HepG2 (cell line): ENCODE measurements around the gene STARD13. TPM values are rescaled to one million over a fixed set of nuclear protein-coding genes. Genes with fewer than 3 reads are reported as not detected.

ENCODE experiments used
- ATAC-seq: fragments of 200-7000 bp; cut with Tn5 transposase; 3 replicates; pipeline ENCODE4 v1.9.1; 2020; ENCODE audit warnings: mild to moderate bottlenecking, moderate library complexity
- BruUV-seq: library from RNA; stranded (reverse); fragments of 400-500 nt; replicated peaks from 2 replicates; lab custom pipeline; 2021; lab: Mats Ljungman, UMichigan
- CTCF ChIA-PET: fragments of 300-600 bp; formaldehyde crosslinking; extraction: SDS; loops from one replicate; lab custom pipeline; 2021; ENCODE audit warnings: low total read pairs, inconsistent platforms, low intra/inter-chr PET ratio; lab: Yijun Ruan, JAX
- POLR2A ChIA-PET: fragments of 350-600 bp; sonication (Branson Sonifier 250); formaldehyde crosslinking; loops from one replicate; lab custom pipeline; 2020; ENCODE audit warnings: antibody characterized with exemption, inconsistent platforms; lab: Yijun Ruan, JAX
- DNase-seq: peaks from one replicate; pipeline ENCODE4 v3.0.0-alpha.2; 2015; ENCODE audit warnings: low spot score
- FAIRE-seq: peaks from 3 replicates; lab custom pipeline; 2011; peaks lifted over from hg19 to GRCh38; lab: Jason Lieb, UNC
- H2AFZ ChIP-seq: one replicate; pipeline ENCODE4 v1.6.1; 2011; ENCODE audit warnings: low read length, inconsistent platforms
- H3K27ac ChIP-seq: fragments of 300-600 bp; 3 replicates; pipeline ENCODE4 v1.8.0; 2011; ENCODE audit warnings: mixed run types, mild to moderate bottlenecking, mixed read lengths, low read length, inconsistent platforms; ENCODE audit not compliant: insufficient read depth; ENCODE audit errors: extremely low read length
- H3K27me3 ChIP-seq, 2 experiments: fragments of 200-600 bp in 1 of 2; 2 replicates in 1 of 2; 3 replicates in 1 of 2; pipeline versions ENCODE4 v1.6.0 to v1.8.0; 2011; ENCODE audit warnings: low read length in 2 of 2, mild to moderate bottlenecking in 2 of 2, moderate library complexity in 2 of 2, inconsistent platforms in 1 of 2; ENCODE audit not compliant: insufficient read depth in 2 of 2, control insufficient read depth in 1 of 2
- H3K36me3 ChIP-seq, 2 experiments: fragments of 200-600 bp in 1 of 2; replicated peaks in 1 of 2; 2 replicates in 1 of 2; 3 replicates in 1 of 2; pipeline versions ENCODE4 v1.5.1 to v1.8.0; 2011; ENCODE audit warnings: low read length in 2 of 2, inconsistent platforms in 1 of 2; ENCODE audit not compliant: insufficient read depth in 2 of 2, control insufficient read depth in 1 of 2
- H3K4me1 ChIP-seq: 2 replicates; pipeline ENCODE4 v1.5.1; 2012; ENCODE audit warnings: low read length, inconsistent platforms; ENCODE audit not compliant: insufficient read depth
- H3K4me2 ChIP-seq: 2 replicates; pipeline ENCODE4 v1.6.0; 2011; ENCODE audit warnings: low read depth, low read length, inconsistent platforms
- H3K4me3 ChIP-seq, 3 experiments: fragments of 200-600 bp in 1 of 3; sonication (generic), shearing (Covaris generic) in 1 of 3; replicated peaks in 1 of 3; 2 replicates each; pipeline ENCODE4 v1.5.1; 2011 to 2016; ENCODE audit warnings: low read length in 3 of 3, inconsistent platforms in 2 of 3, low read depth in 2 of 3, mild to moderate bottlenecking in 2 of 3, control low read depth in 1 of 3, mixed read lengths in 1 of 3; ENCODE audit not compliant: insufficient read depth in 1 of 3
- H3K79me2 ChIP-seq: one replicate; pipeline ENCODE4 v1.6.1; 2011; ENCODE audit warnings: low read length, inconsistent platforms; ENCODE audit not compliant: insufficient read depth
- H3K9ac ChIP-seq: 2 replicates; pipeline ENCODE4 v1.6.0; 2011; ENCODE audit warnings: mild to moderate bottlenecking, low read depth, low read length, inconsistent platforms; ENCODE audit not compliant: insufficient read depth
- H3K9me3 ChIP-seq: 2 replicates; pipeline ENCODE4 v1.5.1; 2012; ENCODE audit warnings: mild to moderate bottlenecking, low read length
- H4K20me1 ChIP-seq: 2 replicates; pipeline ENCODE4 v1.6.0; 2011; ENCODE audit warnings: inconsistent platforms, mild to moderate bottlenecking, low read length, moderate library complexity; ENCODE audit not compliant: insufficient read depth
- CBX2 ChIP-seq, 2 experiments: fragments of 200-600 bp in 1 of 2; sonication (generic); formaldehyde crosslinking in 1 of 2; IDR thresholded peaks; 2 replicates each; pipeline versions ENCODE4 v1.7.0 to v1.8.1; 2018 to 2022; ENCODE audit warnings: low read depth in 2 of 2, low read length in 1 of 2, mild to moderate bottlenecking in 1 of 2, missing genetic modification reagents in 1 of 2
- GATAD2A ChIP-seq: IDR thresholded peaks from 2 replicates; pipeline ENCODE4 v1.6.1; 2016
- NR2C2 ChIP-seq: sonication (generic); formaldehyde crosslinking; IDR thresholded peaks from 2 replicates; pipeline ENCODE4 v1.4.0; 2020; ENCODE audit warnings: missing genetic modification reagents, mild to moderate bottlenecking, moderate library complexity, borderline replicate concordance
- TSC22D2 ChIP-seq: sonication (generic); formaldehyde crosslinking; IDR thresholded peaks from 2 replicates; pipeline ENCODE4 v1.5.1; 2020; ENCODE audit warnings: missing genetic modification reagents, mild to moderate bottlenecking, borderline replicate concordance
- USF2 ChIP-seq, 2 experiments: sonication (generic) in 1 of 2; formaldehyde crosslinking in 1 of 2; IDR thresholded peaks; 2 replicates each; pipeline versions ENCODE4 v1.5.1 to v1.6.1; 2011 to 2020; ENCODE audit warnings: borderline replicate concordance in 1 of 2, low read depth in 1 of 2, low read length in 1 of 2, mild to moderate bottlenecking in 1 of 2, missing genetic modification reagents in 1 of 2, moderate library complexity in 1 of 2
- YY1 ChIP-seq: IDR thresholded peaks from 2 replicates; pipeline ENCODE4 v1.6.1; 2011; ENCODE audit warnings: low read length, low read depth, moderate library complexity, mild to moderate bottlenecking; ENCODE audit not compliant: insufficient read depth, insufficient replicate concordance
- ZBTB14 ChIP-seq: sonication (generic); formaldehyde crosslinking; IDR thresholded peaks from 2 replicates; pipeline ENCODE4 v1.4.0; 2020; ENCODE audit warnings: missing genetic modification reagents
- ZNF121 ChIP-seq: sonication (generic); formaldehyde crosslinking; IDR thresholded peaks from 2 replicates; pipeline ENCODE4 v1.5.0; 2020; ENCODE audit warnings: mild to moderate bottlenecking, missing genetic modification reagents
- ZNF580 ChIP-seq: IDR thresholded peaks from 2 replicates; pipeline ENCODE4 v1.6.1; 2016; ENCODE audit warnings: low read depth, borderline replicate concordance
- ZNF703 ChIP-seq: sonication (generic); formaldehyde crosslinking; IDR thresholded peaks from 2 replicates; pipeline ENCODE4 v1.5.1; 2020; ENCODE audit warnings: missing genetic modification reagents, mild to moderate bottlenecking, moderate library complexity, borderline replicate concordance
- ZSCAN21 ChIP-seq: sonication (generic); formaldehyde crosslinking; IDR thresholded peaks from 2 replicates; pipeline ENCODE4 v1.8.0; 2022; ENCODE audit warnings: mild to moderate bottlenecking, missing genetic modification reagents, moderate library complexity, borderline replicate concordance
- WGBS: methylation state at CpG from one replicate; pipeline ENCODE4 v1.1.6; 2017; ENCODE audit warnings: low lambda C conversion rate; 5-methylcytosine and 5-hydroxymethylcytosine counted together
- in situ Hi-C: cut with HindIII; loops from 2 replicates; pipeline ENCODE4 v1.10.0; 2017; ENCODE audit warnings: low pct_unique_long_range_greater_than_20kb; ENCODE audit not compliant: extremely low pct_ligation_motif_present
- intact Hi-C: fragments of 100-400 bp; cut with micrococcal nuclease; formaldehyde crosslinking; loops from one replicate; pipeline ENCODE4 v1.10.0; 2022; ENCODE audit not compliant: unreplicated experiment
- polyA plus RNA-seq, 8 experiments: library from polyadenylated mRNA; depleted of rRNA in 3 of 8; stranded (reverse) in 7 of 8; unstranded in 1 of 8; fragments of >200 nt; fragmentation: Illumina TruSeq in 4 of 8; extraction: Trizol in 4 of 8; gene quantifications; 2 replicates each; pipeline versions ENCODE4 v1.2.1 to v1.2.3, GENCODE V29; 2011 to 2016; ENCODE audit warnings: low read depth in 4 of 8, missing spikeins in 1 of 8, mixed read lengths in 1 of 8; ENCODE audit not compliant: insufficient read depth in 1 of 8
- total RNA-seq, 5 experiments: library from RNA; depleted of rRNA; stranded (reverse); fragments of >200 nt; fragmentation: Illumina TruSeq; extraction: Trizol; gene quantifications; 2 replicates each; pipeline ENCODE4 v1.2.3, GENCODE V29; 2016; ENCODE audit warnings: low read depth in 1 of 5
- TF ChIP-seq, protein P1 (sequence below), 2 experiments: sonication (generic) in 1 of 2; formaldehyde crosslinking in 1 of 2; IDR thresholded peaks; 2 replicates each; pipeline versions ENCODE4 v1.6.1 to v1.9.0; 2014 to 2022; ENCODE audit warnings: antibody characterized with exemption in 1 of 2, borderline replicate concordance in 1 of 2, inconsistent platforms in 1 of 2, low read depth in 1 of 2, missing genetic modification reagents in 1 of 2

Gene STARD13
- total and polyA plus RNA-seq, 2 of the 13 experiments (the other 11 are each of a cell fraction or from before 2014, with no cell fraction given), result 12.8 to 14.3 TPM

- FAIRE-seq (no peak), ATAC-seq (no peak), DNase-seq (no peak)
- Histone ChIP-seq H2AFZ (no peak overlapping the region), H3K4me1 (peaks cover 19% of the 10 kb centered on the region), H3K9ac (no peak overlapping the region), H3K9me3 (no peaks in the 10 kb centered on the region), H3K4me2 (no peak overlapping the region), H3K27me3 (no peaks in the 10 kb centered on the region), H3K4me3 (no peak overlapping the region), H3K27ac (no peak overlapping the region), H3K36me3 (peaks cover 13 to 57% of the 10 kb centered on the region in 2 experiments), H4K20me1 (no peaks in the 10 kb centered on the region), H3K79me2 (no peaks in the 10 kb centered on the region)
- WGBS, result 94% methylated on average over 7 of the region's 7 CpGs
- in situ Hi-C loops (no loop called here), intact Hi-C loops (no loop called here)
- ChIA-PET CTCF (no interaction called here), POLR2A (no interaction called here)
- BruUV-seq, result no TSS peak
- TF ChIP-seq GATAD2A (CRISPR knock-in tag) (no peak), YY1 (no peak), USF2 (IDR thresholded peaks at IDR 0.05; ENCODE audit: low read depth, low read length) (no peak), USF2 (CRISPR knock-in tag; IDR thresholded peaks at IDR 0.05; ENCODE audit: borderline replicate concordance) (no peak), ZNF703 (no peak), ZNF580 (CRISPR knock-in tag) (no peak), NR2C2 (CRISPR knock-in tag) (no peak), ZNF121 (CRISPR knock-in tag) (no peak), TSC22D2 (CRISPR knock-in tag) (no peak), ZSCAN21 (no peak), CBX2 (IDR thresholded peaks at IDR 0.05; ENCODE audit: low read depth, low read length) (no peak), CBX2 (CRISPR knock-in tag; IDR thresholded peaks at IDR 0.05; ENCODE audit: low read depth) (no peak), ZBTB14 (no peak)
- TF ChIP-seq, protein P1, sequence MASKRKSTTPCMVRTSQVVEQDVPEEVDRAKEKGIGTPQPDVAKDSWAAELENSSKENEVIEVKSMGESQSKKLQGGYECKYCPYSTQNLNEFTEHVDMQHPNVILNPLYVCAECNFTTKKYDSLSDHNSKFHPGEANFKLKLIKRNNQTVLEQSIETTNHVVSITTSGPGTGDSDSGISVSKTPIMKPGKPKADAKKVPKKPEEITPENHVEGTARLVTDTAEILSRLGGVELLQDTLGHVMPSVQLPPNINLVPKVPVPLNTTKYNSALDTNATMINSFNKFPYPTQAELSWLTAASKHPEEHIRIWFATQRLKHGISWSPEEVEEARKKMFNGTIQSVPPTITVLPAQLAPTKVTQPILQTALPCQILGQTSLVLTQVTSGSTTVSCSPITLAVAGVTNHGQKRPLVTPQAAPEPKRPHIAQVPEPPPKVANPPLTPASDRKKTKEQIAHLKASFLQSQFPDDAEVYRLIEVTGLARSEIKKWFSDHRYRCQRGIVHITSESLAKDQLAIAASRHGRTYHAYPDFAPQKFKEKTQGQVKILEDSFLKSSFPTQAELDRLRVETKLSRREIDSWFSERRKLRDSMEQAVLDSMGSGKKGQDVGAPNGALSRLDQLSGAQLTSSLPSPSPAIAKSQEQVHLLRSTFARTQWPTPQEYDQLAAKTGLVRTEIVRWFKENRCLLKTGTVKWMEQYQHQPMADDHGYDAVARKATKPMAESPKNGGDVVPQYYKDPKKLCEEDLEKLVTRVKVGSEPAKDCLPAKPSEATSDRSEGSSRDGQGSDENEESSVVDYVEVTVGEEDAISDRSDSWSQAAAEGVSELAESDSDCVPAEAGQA (IDR thresholded peaks at IDR 0.05; ENCODE audit: low read depth), result no peak
- TF ChIP-seq, protein P1 (CRISPR knock-in tag; IDR thresholded peaks at IDR 0.05; ENCODE audit: borderline replicate concordance), result no peak
Measured at GRCh38 chr13:33106656-33107360, 178.7 kb downstream of the STARD13 start.
